Effector CD8-positive, alpha-beta T cell (primary cell): ENCODE results near the gene GLI2.

Source experiments
- DNase-seq: peaks from one replicate; lab custom pipeline; 2025; lab: John Stamatoyannopoulos, UW
- total RNA-seq, 4 experiments: gene quantifications; one replicate each; lab custom pipeline; 2026; lab: John Stamatoyannopoulos, UW

GLI2 gene
- 0 to 0.18 (median 0) reads per million in 4 experiments for total RNA-seq

DNA sequence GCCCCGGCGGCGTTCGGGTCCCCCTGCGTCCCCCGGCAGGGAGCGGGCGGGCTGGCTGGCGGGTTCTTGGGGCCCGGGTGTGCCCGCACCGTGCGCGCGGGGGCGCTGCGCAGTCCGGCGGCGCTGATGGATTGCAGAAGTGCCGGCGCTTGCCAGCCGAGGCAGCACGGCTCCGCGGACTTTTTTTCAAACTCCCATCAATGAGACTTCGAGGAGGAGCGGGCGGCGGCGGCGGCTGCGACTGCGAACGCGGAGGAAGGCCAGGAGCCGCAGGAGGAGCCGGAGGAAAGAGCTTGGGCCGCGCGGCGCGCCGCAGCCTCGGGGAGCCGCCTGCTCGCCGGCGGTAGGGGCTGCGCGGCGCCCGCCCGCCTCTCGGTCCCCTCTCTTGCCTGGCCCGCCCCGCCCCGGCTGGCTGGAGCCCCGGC, at the start of gene GLI2:
GLI2 (plus strand) TSS at position 123 of the 425 bp plus-strand sequence. CDS start 61,453 bp downstream, outside the sequence.
- DNase-seq: no peak

DNA sequence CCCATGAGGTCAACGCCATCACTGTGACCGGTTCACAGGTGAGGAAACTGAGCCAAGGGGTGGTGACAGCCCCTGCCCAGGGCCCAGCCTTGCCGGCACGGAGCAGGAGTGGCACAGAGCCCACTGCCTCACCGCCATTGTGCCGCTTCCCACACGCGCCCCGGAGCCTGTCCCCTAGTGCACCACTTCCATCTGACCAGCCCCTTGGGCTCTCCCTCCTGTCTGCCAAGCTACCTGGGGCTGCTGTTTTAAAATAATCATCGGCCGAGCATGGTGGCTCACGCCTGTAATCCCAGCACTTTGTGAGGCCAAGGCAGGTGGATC, 49.7 kb upstream of the GLI2 start:
- DNase-seq: no peak

DNA sequence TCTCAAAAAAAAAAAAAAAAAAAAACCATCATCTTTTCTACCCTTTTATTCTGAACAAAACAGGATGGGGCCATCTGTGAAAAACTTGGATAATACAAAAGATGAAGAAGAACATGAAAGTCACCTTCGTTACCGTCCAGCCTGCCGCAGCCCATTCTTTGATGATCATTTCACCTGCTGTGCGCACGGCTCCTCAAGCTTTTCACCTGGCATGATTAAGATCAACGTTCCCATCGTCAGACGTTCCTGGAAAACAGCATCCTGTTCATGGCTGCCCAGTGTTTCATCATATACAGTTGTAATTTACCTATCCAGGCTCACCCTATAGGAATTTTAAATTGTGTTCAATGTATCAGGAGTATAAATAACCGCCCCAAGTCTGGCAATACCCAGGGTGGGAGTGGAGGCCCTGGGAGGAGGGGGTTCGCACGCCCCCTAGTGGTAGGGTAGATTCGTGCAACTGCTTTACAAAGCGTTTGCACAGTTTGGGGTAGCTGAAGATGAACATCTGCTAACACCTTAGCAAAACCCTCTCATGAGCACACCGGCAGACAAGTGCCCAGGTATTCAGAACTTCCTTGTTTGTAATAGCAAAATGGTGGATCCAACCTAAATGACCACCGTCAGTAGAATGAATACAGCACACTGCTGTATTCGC, 49.0 kb upstream of the GLI2 start:
- no peak for DNase-seq

DNA sequence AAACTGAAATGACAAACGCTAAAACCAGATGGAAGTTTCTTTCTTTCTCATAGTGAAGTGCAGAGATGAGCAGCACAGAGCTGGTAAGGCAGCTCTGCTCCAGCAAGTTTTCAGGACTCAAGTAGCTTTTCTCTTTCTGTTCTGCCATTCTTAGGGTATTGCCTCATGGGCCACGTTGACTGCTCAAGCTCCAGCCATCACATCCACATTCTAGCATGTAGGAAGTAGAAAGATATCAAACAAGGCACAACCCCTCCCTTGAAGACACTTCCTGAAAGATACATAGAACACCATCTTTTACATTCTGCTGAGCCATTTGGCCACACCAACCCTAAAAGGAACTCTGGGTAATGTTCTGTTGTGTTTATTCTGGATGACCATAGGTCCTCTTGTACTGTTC, 48.5 kb upstream of the GLI2 start:
- DNase-seq: no peak

DNA sequence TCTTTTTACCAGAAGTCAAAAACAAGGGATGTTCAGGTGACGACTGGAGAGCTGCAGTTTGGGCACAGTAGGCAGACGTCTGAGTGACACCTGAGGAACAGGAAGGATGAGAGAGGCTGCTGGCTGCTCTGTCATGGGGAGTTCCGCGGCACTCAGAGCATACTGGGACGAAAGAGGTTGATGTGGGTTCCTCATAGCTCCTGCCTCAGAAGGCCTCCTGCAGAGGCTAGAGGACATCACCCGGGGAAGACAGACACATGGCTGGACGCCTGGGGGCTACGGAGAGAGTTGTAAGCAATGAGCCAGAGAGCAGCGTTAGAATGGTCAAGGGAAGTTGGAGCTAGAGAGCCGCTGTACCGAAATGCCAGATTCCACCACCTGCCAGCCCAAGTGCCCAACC, 45.1 kb upstream of the GLI2 start:
- DNase-seq: no peak

DNA sequence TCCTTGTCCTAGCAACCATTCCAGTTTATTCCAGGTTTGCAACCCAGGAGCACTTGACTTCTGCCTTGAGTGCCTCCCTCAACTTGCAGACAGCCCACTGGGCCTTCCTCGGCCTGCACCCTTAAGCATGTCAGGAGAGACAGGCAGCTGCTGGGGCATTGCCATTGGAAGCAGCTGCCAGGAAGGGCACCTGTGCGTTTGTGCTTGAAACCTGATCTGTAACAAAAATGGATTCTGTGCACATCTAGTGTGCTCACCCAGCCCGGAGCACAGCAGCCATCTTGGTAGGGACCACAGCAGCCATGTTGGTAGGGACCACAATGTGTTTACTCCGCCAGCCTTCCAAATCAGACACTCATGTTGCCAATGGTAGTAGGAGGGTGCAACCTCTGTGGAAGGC, 44.3 kb upstream of the GLI2 start:
- DNase-seq: no peak

DNA sequence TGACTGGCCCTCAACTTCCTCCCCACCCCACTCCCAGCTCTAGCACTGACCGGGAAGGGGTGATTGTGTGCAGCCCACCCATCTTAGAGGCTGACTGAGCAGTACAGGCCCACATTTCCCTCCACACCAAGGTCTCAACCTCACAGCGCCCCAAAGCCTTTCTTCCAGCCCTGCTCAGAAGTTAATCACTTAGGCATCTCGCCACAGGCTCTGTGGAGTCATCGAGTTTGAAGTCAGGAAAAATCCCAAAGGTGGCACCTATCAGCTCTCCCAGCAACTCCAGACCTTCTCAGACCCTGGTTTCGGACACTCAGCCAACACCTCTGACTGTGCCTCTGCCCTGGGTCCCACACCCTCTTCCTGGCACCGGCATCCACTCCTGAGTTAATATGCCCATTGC, 43.0 kb upstream of the GLI2 start:
- DNase-seq: no peak

DNA sequence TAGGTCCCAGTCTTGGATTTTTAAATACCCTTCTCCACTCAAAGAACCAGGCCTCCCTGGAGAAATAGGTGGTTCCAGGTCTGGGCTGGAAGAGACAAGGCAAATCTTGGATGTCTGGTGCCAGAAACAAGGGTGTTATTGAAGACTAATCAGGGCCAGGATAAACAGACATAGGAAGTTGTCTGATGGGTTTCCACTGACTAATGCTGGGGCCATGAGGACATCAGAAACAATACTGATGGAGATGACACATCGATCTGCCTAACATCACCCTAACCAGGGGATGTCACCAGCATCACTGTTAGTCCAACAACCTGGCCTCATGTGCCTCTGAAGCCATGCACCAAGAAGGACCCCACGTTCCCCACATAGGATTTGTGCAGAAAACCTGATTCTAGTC, 42.5 kb upstream of the GLI2 start:
- DNase-seq: no peak

DNA sequence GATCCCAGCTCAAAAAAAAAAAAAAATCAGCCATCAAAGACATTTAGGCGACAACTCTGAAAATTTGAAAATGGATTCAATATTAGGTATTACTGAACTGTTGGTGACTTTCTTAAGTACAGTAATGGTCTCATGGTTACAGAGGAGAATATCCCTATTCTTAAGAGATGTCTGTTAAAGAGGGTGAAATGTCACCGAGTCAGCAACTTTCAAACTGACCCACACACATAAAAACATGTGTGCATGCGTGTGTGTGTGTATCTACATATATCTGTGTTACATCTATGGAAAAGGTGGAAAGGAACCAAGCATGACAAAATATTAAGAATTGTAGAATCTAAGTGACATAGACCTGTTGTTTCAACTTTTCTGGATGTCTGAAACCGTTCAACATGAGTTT, 41.6 kb upstream of the GLI2 start:
- DNase-seq: no peak

DNA sequence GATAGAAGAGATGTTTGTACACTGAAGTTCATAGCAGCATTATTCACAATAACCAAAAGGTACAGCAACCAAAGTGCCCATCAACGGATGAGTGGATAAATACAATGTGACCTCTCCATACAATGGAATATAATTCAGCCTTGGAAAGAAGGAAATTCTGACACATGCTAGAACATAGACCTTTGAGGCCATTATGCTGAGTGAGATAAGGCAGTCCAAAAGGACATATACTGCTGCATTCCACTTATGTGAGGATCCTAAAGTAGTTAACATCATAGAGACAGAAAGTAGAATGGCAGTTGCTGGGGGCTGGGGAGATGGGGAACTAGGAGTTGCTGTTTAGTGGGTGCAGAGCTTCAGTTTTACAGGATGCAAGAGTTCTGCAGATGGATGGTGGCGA, 38.2 kb upstream of the GLI2 start:
- no peak for DNase-seq

DNA sequence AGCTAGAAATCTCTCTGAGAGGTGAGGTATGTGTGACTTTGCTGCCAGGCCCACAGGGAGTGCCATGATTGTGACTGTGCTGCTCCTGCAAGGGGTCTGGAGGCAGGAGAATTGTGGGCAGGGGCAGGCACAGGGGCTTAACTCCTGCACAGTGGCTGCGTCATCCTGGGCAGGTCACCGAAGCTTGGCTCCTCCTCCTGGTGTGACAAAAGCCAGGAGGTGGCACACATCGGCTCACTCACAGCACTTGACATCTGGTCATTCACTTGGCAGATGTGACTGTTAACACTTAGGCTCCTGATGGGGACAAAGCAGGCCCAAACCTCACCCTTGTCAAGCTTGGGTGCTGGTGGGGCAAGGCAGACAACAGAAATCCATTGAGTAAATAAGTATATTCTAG, 36.4 kb upstream of the GLI2 start:
- no peak for DNase-seq

DNA sequence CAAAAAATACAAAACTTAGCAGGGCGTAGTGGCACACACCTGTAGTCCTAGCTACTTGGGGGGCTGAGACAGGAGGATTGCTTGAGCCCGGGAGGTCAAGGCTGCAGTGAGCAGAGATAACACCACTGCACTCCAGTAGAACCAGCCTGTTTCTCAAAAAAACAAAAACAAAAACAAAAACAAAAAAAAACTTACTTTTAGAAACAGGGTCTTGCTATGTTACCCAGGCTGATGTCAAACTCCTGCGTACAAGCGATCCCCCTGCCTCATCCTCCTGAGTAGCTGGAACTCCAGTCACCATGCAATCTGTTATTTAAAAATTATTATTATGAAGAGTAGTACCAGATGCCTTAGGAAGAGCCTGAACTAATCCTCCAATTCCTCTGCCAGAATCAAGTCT, 35.0 kb upstream of the GLI2 start:
- no peak for DNase-seq

DNA sequence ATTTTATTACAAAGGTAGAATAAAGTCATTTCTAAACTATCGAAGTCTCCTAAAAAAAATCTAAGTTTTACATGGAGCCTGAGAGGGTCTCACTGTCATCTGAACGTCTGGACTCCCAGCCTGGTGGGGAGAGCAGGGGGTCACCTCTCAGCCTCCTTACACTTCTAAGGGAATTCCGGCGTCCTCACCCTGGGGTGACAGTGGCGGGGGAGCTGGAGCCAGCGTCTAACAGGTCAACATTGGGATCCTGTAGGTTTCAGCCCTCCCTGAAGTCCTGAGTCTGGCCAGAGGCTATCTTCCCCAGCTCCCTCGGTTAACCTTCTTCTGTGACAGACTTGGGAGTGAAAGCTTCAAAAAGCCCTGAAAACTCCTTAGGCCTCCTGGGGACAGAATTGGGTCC, 34.6 kb upstream of the GLI2 start:
- DNase-seq: no peak

DNA sequence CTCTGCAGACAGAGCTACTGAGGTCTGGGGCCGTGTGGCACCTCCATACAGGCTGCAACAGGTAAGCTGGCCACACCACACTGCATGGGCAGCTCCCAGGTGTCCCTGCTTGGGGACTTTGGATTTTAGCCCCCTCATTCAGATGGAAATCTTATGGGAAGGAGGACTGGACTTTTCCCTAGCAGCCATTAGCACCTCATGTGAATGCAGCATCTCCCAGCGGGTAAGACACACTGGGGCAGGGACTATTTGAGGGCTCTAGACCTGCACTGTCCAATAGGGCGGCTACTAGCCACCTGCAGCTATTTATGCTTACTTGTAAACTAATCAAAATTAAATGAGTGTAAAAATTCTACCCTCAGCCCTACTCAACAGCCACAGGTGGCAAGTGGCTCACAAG, 34.2 kb upstream of the GLI2 start:
- DNase-seq: no peak

DNA sequence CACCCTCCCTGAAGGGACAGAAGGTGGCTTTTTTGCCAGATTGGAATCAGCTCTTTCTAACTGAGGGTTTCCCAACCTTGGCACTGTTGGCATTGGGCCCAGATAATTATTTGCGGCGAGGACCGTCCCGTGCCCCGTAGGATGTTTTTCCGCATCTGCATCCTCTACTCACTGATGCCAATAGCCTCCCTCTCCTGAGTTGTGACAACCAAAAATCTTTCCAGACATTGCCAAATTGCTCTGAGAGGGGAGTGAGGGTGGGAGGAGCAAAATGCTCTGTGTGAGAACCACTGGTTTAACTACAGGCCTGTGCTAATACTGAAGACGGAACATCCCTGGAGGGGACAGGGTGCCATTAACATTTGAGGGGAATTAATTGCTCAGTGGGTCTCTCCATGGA, 33.6 kb upstream of the GLI2 start:
- DNase-seq: no peak

DNA sequence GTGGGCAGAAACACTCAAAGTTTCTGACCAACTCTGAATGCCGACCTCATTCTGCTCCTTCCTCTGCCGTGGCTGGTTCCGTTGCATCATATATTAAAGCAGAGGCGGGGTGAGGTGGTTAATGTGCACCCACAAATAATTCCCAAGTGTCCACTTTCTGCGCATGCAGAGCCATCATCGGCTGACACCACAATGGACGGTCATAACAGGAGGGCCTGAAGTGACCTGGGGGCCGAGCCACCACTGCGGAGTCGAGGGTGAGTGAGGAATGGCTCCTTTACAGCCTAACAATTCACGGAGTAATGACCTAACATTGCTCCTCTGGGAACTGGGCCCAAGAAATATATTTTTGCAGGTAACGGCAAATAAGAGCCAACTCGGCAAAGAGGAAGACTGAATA, 32.9 kb upstream of the GLI2 start:
- DNase-seq: no peak

DNA sequence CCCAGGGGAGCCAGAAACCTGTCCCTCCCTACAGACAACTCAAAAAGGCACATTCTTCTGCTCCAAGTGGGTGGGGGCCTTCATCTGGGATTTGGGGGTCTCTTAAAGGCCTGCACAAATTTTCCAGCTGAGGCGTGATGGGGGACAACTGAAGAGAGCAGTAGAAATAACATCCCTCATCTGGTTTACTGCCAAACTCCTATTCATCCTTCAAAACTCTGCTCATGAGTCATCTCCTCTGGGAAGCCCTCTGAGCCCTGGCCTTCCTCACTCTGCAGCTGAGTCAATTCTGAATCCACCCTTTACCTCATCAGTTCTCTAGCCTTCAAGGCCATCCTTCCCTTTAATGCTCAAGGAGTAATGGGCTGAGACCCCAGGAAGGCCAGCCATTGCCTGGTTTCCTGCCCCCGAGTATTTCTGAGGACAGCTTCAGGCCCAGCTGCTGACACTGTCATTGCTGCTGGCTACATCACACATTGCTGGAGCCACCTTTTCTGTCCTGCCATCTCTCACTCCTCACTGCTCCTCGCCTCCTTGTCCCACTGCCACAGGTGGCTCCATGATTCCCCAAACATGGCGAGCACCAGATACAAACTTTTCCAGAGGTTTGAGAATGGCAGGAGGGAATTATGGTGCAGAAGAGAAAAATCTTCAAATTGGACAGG, 32.2 kb upstream of the GLI2 start:
- DNase-seq: no peak

DNA sequence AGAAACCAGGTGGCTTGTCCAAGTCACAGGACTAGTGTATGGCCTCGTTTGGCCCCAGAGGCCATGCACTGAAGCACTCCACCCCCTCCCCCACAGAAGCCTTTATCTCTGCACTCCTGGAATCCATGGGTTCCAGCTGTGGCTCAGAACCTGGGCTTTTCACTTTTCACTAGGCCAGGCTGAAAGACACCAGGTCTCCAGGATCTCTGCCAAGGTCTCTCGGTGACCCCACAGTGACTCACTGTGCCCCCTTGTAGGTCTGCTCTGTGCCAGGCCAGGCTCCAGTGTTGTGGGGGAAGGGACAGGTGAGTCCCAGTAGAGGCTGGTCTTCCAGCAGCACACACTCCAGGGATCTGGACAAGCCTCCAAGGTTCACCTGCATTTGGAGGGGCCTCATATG, 31.0 kb upstream of the GLI2 start:
- DNase-seq: no peak

DNA sequence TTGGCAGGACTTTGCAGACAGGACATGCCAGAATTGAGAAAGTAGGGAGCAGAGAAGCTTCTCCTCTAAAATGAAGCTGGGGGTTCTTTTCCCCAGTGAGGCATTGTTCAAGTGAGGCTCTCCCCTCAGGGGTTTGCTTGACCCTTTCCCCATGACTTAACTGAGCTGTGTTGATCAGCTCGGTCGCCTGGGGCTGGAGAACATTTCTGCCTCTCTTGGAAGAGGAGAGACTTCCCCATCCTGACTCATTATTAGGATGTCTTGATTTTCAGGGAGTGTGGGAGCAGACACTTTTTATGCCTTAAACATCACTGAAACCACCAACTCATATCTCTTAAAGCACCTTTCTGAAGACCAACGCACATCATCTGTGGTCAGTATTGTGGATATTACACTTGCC, 27.9 kb upstream of the GLI2 start:
- DNase-seq: no peak

DNA sequence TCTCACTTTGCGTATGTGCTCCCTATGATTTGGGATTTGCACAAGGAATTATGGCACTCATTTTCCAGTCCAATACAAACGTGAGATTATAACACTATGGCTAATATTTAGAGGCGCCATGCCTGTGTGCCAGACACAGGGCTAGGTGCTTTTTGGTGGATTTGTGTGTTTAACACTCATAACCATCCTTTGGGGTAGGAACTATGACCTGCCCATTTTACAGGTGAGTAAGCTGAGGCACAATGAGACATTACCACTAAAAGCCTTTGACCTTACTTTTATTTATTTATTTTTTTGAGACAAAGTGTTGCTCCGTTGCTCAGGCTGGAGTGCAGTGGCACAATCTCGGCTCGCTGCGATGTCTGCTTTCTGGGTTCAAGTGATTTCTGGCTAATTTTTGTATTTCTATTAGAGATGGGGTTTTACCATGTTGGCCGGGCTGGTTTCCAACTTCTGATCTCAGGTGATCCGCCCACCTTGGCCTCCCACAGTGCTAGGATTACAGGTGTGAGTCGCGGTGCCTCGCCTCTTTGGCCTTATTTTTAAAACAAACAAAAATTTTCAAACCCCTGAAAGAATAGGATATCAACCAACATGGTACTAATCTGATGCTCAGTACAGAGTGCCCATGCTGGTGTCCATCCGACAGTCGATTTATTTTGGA, 26.6 kb upstream of the GLI2 start:
- no peak for DNase-seq

DNA sequence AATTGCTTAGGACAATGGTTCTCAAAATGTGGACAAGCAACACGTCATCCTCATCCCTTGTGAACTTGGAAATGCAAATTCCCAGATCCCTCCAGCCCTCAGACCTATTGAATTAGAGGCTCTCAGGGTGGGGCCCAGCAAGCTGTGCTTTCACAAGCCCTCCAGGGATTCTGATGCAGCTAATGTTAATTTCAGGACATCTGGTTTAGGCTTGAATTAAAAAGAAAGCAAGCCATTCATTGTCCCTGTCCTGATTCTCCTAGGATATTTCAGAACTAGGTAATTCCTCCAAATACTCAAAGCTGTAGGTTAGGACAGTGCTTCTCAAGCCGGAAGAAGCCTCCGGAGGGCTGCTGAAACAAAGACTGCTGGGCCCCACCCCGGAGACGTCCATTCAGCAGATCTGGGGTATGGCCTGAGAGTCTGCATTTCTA, 26.0 kb upstream of the GLI2 start:
- no peak for DNase-seq

DNA sequence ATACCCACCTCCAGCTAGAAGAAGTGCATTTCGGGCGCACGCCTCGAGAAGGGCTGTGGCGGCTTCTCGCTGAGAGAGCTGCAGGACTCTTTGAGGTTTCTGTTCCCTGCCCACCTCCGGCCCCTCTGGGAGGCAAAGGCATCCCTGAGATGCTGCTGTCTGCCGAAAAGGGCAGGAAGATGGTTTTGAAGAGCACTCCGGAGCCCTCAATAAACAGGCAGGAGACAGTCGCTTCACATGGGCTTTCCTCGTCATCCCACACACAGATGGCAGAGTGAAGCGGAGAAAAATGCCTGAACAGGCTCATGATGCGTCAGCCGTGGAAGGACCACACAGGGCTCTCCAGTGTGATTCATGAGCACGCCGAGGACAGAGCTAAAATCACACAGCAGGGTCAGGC, 25.4 kb upstream of the GLI2 start:
- no peak for DNase-seq

DNA sequence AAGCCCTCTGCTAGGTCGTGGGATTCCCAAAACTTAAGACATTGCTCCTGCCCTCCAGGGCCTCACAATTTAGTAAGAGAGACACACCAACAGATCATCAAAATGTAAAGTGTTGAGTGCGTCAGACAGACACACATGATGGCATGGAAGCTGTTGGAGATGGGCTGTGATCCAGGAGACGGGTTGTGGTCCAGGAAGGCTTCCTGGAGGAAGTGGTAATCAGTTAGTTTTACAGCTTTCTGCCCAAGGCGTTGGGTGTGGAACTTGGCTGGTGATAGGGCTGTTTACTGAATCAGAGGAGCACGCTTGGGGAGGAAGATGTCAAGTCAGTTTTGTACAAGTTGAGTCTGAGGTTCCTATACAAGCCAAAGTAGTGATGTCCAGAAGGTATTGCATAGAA, 24.0 kb upstream of the GLI2 start:
- DNase-seq: no peak
